Middle frontal gyrus (tissue), 1 donor: ENCODE measurements around the gene ST6GALNAC6.

Experiments
- DNase-seq: peaks from one replicate; pipeline ENCODE4 v3.0.0-alpha.2; 2015; ENCODE audit warnings: low spot score; ENCODE audit errors: extremely low spot score

ST6GALNAC6 gene

GRCh38 chr9:127916720-127917581, 17.5 kb upstream of the ST6GALNAC6 start, which contains the start of gene ST6GALNAC4:
ST6GALNAC4 (minus strand) TSS chr9:127917041; CDS start chr9:127916419, 622 bp downstream.
- DNase-seq: peak; percentile 86

- DNase-seq: no peak
Measured at GRCh38 chr9:127915801-127916719, 16.7 kb upstream of the ST6GALNAC6 start.

- no peak for DNase-seq
Measured at GRCh38 chr9:127915325-127915752, 15.9 kb upstream of the ST6GALNAC6 start.

- no peak for DNase-seq
Measured at GRCh38 chr9:127913682-127914081, 14.3 kb upstream of the ST6GALNAC6 start.

GRCh38 chr9:127912882-127913281, 13.5 kb upstream of the ST6GALNAC6 start:
- no peak for DNase-seq

- DNase-seq: no peak
Measured at GRCh38 chr9:127912296-127912695, 12.9 kb upstream of the ST6GALNAC6 start.

GRCh38 chr9:127910613-127911205, 11.3 kb upstream of the ST6GALNAC6 start:
- DNase-seq: no peak

GRCh38 chr9:127909839-127910273, 10.5 kb upstream of the ST6GALNAC6 start:
- DNase-seq: no peak

GRCh38 chr9:127908660-127908926, 9.2 kb upstream of the ST6GALNAC6 start:
- no peak for DNase-seq

GRCh38 chr9:127907867-127908659, 8.7 kb upstream of the ST6GALNAC6 start:
- DNase-seq: no peak

GRCh38 chr9:127905788-127906191, 6.4 kb upstream of the ST6GALNAC6 start:
- DNase-seq: no peak

GRCh38 chr9:127905004-127905728, 5.8 kb upstream of the ST6GALNAC6 start:
- no peak for DNase-seq

GRCh38 chr9:127904561-127905003, 5.2 kb upstream of the ST6GALNAC6 start:
- DNase-seq: no peak

GRCh38 chr9:127903557-127904475, 4.4 kb upstream of the ST6GALNAC6 start:
- no peak for DNase-seq

GRCh38 chr9:127898433-127899127, 823 bp downstream of the ST6GALNAC6 start:
- DNase-seq: no peak

GRCh38 chr9:127897193-127897692, 2.2 kb downstream of the ST6GALNAC6 start:
- no peak for DNase-seq

GRCh38 chr9:127896395-127897192, 2.8 kb downstream of the ST6GALNAC6 start:
- DNase-seq: no peak
